HK-2 (cell line): ENCODE measurements around the gene RALGPS2.

ENCODE experiments used
- DNase-seq: peaks from one replicate; pipeline ENCODE4 v3.0.0-alpha.2; 2018; ENCODE audit not compliant: unreplicated experiment

RALGPS2 gene

GRCh38 chr1:178864326-178864725 lies 139.3 kb downstream of the RALGPS2 start:
- DNase-seq: no peak

DNA sequence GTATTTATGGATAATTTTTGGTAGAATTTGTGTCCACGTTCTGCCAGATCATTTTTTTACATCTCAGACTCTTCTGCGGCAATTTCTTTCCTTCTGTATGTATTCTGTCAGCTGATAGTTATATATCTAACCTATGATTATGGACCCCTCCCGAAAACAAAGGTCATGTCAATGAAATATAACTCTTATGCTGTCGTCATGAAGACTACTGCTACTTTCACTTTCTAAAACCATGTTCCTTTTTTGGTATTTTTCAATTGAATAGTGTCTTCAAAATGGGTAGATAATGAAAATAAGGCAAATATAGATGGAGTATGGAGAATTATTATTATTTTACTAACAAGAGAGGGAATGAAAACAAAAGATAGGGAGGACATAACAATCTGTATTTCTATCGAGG lies 142.6 kb downstream of the RALGPS2 start:
- DNase-seq: no peak

GRCh38 chr1:178868706-178869105 lies 143.7 kb downstream of the RALGPS2 start:
- DNase-seq: no peak

DNA sequence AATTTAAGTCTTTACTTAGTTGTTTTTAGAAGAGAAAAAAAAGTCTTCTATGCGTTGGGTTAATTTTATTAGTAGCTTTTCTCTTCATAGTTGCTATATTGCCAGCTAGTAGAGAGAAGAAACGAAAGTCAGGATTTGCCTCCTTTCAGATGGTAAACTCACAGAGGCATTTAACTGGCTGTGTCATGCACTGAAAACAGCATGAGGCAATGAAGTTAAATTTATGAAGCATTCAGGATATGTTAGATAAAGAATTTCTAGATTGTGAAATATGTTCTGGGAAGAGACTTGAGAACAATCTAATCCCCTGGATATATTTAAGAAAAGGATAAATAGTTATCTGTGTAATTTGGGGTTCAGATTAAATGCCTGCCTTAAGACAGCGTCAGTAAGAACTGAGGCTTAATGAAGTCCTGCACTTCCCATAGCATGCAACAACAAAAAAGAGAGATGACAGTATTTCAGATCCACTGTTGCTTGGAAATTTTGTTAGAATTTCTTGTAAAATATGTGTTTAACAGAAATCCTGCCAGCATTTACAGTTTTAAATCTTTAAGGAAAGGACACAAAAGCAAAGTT lies 144.2 kb downstream of the RALGPS2 start:
- no peak for DNase-seq

DNA sequence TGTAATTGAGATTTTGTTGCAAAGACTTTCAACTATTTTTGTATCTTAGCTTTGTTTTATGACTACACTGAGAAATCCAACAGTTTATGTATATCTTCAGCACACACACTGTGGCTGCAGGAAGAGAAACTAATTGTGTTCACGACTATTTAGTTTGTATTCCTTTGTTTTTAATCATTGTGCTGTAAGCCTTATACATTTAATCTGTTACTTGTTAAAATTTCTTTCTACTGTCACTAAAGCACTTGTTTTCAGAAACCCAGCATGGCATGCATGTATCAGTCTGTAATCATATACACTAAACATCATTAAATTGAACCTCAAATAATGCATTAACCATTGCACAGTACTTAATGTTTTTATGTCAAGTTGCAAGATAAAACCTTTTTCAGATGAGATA lies 145.2 kb downstream of the RALGPS2 start:
- no peak for DNase-seq

- no peak for DNase-seq
Observed at GRCh38 chr1:178870944-178871343, 145.9 kb downstream of the RALGPS2 start, which contains the start of gene ANGPTL1. Gene ANGPTL1 (minus strand): TSS chr1:178871077. CDS start chr1:178865776, 5,301 bp downstream.

- DNase-seq: no peak
Observed at GRCh38 chr1:178871551-178872320, 146.7 kb downstream of the RALGPS2 start.

- DNase-seq: no peak
Observed at GRCh38 chr1:178874966-178875365, 149.9 kb downstream of the RALGPS2 start.

DNA sequence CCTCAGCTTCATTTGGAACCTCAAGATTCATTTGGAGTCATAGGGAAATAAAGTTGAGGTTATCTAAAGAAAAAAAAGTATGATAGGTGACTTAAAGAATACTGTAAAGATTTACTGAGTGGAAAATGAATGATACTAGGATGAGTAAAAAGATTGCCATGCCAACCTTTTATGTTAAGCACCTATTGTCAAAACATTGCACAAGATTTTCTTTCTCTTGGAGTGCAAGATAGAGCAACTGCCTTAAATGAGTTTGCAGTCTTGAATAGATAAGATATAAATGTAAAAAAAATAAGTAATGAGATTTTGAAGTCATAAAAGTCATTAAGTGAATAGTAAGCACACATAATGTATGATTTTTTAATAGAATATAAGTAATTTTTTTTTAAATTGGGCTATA lies 150.9 kb downstream of the RALGPS2 start:
- no peak for DNase-seq

GRCh38 chr1:178877896-178878295 lies 152.9 kb downstream of the RALGPS2 start:
- no peak for DNase-seq

GRCh38 chr1:178881950-178882349 lies 156.9 kb downstream of the RALGPS2 start:
- DNase-seq: no peak

DNA sequence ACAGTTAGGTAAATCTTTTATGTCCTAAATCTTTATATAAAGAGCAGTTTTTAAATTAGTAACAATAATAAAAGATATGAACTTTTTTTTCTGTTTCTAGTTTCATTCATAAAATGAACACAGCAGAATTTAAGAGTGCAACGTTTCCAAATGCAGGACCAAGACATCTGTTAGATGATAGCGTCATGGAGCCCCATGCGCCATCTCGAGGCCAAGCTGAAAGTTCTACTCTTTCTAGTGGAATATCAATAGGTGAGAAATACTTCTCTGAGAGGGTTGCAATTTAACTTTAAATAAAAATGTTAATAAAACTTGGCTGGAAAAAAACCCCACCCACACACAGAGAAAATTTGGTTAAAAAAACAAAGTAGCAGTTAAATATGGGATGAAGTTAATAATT lies 160.8 kb downstream of the RALGPS2 start:
- no peak for DNase-seq

- no peak for DNase-seq
Observed at GRCh38 chr1:178886551-178886950, 161.5 kb downstream of the RALGPS2 start.

- no peak for DNase-seq
Observed at GRCh38 chr1:178895928-178896327, 170.9 kb downstream of the RALGPS2 start.

- DNase-seq: no peak
Observed at GRCh38 chr1:178898401-178898800, 173.4 kb downstream of the RALGPS2 start.

DNA sequence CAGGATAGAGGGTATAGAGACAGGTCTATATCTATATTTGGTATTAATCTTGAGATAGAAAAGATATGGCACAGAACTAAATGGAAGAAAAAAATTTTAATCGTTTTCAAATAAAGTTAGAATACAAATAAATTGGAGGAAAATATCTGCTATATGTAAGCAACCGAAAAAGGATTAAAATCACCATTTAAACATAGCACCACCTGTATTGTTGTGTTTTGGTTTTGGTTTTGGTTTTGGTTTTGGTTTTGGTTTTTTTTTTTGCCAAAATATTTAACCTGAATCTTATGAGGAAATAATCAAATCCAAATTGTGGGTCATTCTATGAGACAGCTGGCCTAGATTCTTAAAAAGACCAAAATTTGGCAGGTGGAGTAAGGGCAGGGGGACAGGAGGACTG lies 174.4 kb downstream of the RALGPS2 start:
- no peak for DNase-seq

- DNase-seq: no peak
Observed at GRCh38 chr1:178901482-178902125, 176.6 kb downstream of the RALGPS2 start.

DNA sequence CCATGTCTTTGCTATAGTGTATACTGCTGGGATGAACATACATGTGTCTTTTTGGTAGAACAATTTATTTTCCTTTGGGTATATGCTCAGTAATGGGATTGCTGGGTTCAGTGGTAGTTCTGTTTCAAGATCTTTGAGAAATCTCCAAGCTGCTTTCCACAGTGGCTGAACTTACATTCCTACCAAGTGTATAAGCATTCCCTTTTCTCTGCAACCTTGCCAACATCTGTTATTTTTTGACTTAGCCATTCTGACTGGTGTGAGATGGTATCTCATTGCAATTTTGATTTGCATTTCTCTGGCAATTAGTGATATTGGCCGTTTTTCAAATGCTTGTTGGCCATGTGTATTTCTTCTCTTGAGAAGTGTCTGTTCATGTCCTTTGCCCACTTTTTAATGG lies 183.3 kb downstream of the RALGPS2 start:
- DNase-seq: no peak

DNA sequence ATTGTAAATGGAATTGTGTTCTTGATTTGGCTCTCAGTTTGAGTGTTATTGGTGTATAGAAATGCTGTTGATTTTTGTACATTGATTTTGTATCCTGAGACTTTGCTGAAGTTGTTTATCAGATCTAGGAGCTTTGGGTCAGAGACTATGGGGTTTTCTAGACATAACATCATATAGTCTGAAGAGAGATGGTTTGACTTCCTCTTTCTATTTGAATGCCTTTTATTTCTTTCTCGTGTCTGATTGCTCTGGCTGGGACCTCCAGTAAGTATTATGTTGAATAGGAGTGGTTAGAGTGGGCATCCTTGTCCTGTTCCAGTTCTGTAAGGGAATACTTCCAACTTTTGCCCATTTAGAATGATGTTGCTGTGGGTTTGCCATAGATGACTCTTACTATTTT lies 185.0 kb downstream of the RALGPS2 start:
- no peak for DNase-seq

DNA sequence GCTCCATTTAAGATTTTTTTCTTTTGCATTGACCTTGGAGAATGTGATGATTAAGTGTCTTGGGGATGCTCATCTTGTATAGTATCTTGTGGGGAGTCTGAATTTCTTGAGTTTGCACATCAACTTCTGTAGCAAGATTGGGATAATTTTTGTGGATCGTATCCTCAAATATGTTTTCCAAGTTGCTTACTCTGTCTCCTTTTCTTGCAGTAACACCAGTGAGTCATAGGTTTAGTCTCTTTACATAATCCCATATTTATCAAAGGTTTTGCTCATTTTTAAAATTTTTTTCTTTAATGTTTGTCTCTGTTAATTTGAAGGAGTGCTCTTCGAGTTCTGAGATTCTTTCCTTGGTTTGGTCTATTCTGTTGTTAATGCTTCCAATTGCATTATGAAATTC lies 187.6 kb downstream of the RALGPS2 start:
- DNase-seq: no peak

DNA sequence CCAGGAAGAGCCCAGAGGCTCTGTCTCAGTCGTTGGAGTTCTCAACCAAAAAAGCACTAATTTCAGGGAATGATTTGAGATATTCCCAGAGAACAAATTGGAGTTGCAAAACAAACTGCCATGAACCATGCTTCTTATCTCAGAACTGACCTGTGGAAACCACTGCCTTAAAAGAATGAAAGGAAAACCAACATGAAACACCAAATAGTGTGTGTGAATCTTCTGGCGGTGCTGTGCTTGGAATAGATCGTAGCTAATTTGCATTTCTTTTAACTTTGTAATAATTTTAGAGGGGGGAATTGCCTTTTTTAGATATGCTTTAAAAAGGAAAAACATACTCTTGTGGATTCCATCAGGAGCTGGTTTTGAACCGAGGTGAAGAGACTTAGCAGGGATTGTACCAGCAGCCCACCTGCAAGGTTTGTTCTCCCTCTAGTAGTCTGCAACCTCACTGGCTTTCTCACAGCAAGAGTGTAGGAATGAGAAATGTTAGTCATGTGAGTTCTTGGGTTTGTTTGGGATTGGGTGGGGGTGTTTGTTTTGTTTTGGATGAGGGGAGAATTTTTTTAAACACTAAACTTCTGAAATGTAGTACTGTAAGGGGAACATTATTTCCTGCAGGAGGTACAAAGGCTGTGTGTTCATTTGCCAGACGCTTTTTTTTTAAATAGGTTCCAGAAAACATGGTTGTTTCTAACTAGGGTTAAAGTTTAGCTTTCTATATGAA lies 191.6 kb downstream of the RALGPS2 start:
- no peak for DNase-seq

DNA sequence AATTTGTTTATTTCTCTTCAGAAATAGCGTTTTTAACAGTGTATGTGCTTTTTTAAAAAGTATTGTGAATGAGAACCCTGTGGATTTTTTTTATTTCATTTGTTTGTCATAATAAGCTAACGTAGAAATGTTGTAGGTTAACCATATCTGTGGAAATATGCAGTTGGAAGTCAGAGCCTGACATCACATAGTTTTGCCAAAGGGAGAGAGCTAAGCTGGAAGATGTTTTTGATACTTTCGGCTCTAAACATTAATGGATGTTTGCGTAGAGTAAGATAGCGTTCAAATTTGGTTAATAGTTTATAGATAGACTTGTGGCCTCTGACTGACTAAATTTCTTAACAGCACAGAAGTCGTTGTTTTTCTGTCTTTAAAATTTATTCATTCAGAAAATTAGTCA lies 193.3 kb downstream of the RALGPS2 start:
- no peak for DNase-seq
